Fibroblast of upper back skin (primary cell): ENCODE measurements around the gene MRPS31.
"Not testable (repeated sequence)": the region's sequence is repeated elsewhere in the genome, so short reads cannot be mapped to it uniquely, and the experiment has no call there.

Source experiments
- DNase-seq: peaks from one replicate; pipeline ENCODE4 v3.0.0-alpha.2; 2013

The MRPS31 gene

GRCh38 chr13:40789275-40790153 is 18.5 kb upstream of the MRPS31 start, which contains the start of gene SLC25A15:
Gene SLC25A15 (plus strand): TSS chr13:40789611. CDS start chr13:40793227, 3,616 bp downstream.
- DNase-seq: peak; percentile 75

DNA sequence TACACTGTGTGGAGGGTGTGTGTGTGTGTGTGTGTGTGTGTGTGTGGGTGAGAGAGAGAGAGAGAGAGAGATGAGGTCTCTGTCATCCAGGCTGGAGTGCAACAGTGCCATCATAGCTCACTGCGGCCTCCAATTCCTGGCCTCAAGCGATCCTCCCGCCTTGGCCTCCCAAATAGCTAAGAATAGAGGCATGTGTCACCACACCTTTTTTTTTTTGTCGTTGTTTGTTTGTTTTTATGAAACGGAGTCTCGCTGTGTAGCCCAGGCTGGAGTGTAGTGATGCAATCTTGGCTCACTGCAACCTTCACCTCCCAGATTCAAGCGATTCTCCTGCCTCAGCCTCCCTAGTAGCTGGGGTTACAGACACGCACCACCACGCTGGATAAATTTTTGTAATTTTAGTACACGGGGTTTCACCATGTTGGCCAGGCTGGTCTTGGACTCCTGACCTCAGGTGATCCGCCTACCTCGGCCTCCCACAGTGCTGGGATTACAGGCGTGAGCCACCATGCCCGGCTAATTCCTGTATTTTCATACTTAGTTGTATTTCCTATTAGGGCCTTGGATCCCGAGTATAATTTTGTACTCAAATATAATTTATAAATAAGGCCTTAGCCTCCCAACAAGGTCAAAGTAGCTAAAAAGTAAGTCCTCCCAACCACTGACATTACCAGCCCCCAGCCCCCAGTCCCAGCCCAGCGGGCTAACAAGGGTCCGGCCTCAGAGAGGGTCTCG is 17.7 kb upstream of the MRPS31 start:
- DNase-seq: not testable (repeated sequence)

DNA sequence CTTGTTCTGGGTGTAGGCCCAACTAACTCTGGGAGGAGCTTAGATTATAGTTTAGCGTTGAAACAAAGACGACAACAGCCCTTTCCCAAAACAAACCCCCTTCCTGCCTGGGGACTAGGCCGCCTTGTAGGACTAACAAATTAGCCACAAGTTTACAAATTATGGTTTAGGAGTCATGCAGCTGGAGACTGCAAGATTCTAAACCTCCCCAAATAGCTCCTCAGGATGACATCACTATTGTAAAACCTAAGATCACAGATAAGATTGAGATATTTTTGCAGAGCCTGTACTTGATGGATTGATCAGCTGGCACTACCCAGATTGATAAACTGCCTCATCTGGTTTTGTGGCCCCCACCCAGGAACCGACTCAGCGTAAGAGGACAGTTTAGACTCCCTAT is 16.1 kb upstream of the MRPS31 start:
- DNase-seq: peak; percentile 17

DNA sequence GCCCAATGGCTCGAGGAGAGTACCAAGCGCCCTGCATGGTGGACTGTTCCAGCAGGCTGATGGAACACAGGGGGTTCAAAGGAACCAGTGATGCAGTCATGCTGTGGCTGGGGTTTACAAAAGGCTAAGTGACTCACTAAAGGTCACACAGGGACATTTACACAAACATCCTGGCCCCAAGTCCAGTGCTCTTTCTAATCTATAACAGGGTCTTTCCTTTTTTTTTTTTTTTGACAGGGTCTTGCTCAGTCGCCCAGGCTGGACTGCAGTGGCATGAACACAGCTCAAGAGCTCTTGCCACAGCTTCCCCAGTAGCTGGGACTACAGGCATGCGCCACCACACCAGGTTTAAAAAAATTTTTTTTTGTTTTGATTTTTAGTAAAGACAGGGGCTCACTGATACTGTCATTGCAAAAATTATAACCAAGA is 15.6 kb upstream of the MRPS31 start:
- no peak for DNase-seq

GRCh38 chr13:40784540-40784939 is 13.6 kb upstream of the MRPS31 start:
- no peak for DNase-seq

GRCh38 chr13:40782971-40783370 is 12.0 kb upstream of the MRPS31 start:
- not testable (repeated sequence) for DNase-seq

DNA sequence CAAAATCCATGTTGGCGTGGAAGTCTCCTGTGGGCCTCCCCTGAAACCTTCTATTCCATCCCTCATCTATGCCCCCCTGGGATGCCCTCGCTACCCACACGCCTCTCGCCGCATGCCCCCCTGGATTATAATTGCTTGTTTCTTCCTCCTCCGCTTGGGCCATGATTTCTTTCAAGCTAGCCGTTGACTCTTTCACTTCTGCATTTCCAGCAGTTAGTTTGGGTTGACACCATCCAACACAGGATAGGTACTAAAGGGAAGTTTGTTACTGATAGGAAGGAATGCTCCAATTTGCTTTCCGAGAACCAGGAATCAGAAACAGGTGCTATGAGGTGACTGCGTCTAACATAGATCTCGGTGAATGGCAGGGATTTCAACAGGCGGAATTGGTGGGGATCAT is 10.7 kb upstream of the MRPS31 start:
- DNase-seq: no peak

- peak; percentile 14 for DNase-seq
Measured at GRCh38 chr13:40780822-40781401, 9.9 kb upstream of the MRPS31 start.

DNA sequence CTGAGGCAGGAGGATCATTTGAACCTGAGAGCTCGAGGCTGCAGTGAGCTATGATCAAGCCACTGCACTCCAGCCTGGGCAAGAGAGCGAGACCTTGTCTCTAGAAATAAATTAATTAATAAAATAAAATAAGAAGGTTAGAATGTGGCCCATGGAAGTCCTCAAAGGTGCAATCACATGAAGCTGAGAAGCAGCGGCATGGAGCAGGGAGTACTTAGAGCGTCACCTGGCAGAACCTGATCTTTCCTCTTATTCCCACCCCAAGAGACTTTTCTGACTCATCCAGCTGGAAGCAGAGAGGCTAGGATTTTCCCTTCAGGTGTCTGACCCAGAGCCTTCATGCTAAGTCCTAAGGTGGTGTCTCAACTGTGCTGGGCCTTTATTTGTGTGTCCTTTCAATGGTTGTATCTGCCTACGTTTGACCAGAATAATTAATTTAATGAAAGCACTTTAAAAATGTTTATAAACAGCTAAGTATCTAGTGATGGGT is 8.9 kb upstream of the MRPS31 start:
- DNase-seq: no peak

DNA sequence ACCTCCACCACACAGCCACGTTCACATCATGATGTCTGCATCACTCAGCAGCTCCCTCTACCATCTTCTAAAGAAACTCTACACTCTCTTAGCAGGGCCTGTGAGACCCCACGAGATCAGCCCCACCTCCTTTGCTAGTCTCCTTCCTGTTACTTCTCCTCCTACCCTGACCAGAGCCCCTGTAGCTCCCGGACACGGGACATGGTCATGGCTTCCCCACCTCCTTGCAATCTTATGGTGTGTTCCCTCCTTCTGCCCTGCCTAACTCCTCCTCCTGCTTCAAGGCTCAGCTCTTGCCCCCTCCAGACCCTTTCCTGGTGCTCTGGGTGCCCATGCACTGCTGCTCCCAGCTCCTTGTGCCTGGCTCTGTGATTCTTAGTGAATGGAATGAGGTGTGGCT is 8.1 kb upstream of the MRPS31 start:
- DNase-seq: no peak

GRCh38 chr13:40777809-40778175 is 6.8 kb upstream of the MRPS31 start:
- DNase-seq: no peak

DNA sequence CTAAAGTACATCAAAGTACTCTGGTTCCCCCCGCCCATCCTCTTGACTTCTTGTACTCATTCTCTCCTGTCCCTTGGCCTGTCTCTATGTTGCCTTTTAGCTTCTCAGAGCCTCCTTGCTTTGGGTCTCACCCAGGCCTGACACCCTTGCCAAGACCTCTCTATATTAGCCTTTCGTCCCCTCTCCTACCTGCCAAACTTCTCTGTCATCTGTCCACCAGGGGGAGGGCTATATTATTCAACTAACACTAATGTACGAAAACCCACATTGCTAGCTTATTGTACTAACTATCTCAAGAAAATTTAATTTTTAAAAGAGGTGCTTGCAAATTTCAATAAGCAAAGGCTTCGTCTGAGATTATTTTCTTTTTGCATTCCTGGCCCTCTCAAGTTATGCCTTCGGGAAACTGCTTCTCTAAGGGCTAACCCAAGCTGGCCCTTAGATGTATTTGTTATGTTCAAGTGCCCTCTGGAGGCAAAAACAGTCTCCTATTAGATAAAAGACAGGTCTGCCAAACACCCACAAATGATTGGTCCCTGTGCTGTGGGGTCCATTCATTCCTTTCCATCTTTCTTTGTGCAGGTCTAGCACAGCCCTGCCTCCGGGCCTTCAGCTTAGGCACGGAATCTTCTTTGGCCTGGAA is 6.3 kb upstream of the MRPS31 start:
- peak; percentile 45 for DNase-seq

GRCh38 chr13:40776681-40777165 is 5.7 kb upstream of the MRPS31 start:
- peak; percentile 32 for DNase-seq

DNA sequence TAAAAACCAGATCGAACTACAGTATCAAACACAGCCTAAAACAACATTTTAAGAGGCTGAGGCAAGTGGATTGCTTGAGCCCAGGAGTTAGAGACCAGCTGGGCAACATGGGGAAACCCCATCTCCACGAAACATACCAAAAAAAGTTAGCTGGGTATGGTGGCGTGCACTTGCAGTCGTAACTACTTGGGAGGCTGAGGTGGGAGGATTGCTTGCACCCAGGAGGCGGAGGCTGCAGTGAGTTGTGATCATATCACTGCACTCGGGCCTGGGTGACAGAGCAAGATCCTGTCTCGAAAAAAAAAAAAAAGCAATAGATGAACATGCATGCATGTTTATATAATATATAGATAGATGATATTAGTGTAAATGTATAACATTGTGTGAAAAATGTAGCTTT is 5.2 kb upstream of the MRPS31 start:
- no peak for DNase-seq

- no peak for DNase-seq
Measured at GRCh38 chr13:40774672-40775071, 3.7 kb upstream of the MRPS31 start.

DNA sequence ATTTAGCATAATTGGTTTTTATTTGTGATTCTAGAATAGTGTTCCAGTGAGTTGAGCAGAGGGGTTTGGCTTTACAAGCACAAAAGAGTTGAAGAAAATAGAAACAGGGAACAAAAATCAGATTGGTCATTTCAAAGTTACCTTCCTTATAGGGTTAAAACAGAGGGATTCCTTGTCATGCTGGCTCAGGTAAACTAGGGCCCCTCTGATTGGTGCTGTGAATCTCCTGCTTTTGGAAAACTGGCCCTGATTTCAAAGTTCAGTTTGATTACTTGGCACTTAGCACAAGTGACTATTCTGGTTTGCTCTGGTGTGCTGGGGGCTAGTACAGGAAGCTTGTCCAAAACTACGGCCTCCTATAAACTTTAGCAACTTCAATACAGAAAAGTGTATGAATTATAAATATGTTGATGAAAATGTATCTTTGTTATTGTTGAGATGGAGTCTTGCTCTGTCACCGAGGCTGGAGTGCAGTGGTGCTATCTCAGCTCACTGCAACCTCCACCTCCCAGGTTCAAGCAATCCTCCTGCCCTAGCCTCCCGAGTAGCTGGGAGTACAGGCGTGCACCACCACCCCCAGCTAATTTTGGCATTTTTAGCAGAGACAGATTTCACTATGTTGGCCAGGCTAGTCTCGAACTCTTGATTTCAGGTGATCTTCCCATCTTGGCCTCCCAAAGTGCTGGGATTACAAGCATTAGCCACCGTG is 1.9 kb upstream of the MRPS31 start:
- no peak for DNase-seq

DNA sequence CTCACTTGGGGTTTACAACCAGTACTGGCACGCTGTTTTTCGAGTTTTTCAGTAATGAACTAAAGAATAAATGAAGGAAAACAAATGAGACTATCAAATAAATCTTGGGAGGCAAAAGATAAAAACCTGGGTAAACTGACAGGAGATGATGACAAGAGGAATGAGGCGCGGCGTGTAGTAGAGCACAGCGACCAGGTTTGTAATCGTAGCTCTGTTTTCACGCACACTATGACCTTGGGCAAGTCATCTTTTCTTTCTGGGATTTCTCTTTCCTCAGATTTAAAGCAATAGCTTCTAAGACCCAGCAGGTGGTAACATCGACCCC is 419 bp downstream of the MRPS31 start:
- DNase-seq: no peak

GRCh38 chr13:40769970-40770369 is 1.0 kb downstream of the MRPS31 start:
- DNase-seq: no peak

DNA sequence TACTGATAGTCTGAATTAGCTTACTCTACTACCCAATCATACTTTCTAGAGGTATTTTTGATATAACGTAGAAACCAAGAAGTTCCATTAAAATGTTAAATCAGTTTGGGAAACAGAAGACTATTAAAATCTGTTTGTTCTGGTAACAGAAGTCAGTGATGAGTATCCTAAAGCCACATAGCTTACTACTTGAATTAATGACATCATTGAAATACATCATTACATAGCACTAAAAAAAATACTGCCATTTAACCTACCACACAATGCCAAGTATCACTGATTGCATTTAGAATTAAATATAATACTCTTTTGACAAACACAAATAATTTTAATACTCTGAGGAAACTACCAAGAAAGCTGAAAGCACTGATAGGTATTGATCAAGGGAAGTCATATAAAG is 5.4 kb downstream of the MRPS31 start:
- DNase-seq: no peak

- peak; percentile 55 for DNase-seq
Measured at GRCh38 chr13:40764587-40765403, 6.2 kb downstream of the MRPS31 start.

- DNase-seq: peak; percentile 38
Measured at GRCh38 chr13:40762849-40763248, 8.1 kb downstream of the MRPS31 start.
